ENCODE results near the gene TRPM3.

The TRPM3 gene

DNA sequence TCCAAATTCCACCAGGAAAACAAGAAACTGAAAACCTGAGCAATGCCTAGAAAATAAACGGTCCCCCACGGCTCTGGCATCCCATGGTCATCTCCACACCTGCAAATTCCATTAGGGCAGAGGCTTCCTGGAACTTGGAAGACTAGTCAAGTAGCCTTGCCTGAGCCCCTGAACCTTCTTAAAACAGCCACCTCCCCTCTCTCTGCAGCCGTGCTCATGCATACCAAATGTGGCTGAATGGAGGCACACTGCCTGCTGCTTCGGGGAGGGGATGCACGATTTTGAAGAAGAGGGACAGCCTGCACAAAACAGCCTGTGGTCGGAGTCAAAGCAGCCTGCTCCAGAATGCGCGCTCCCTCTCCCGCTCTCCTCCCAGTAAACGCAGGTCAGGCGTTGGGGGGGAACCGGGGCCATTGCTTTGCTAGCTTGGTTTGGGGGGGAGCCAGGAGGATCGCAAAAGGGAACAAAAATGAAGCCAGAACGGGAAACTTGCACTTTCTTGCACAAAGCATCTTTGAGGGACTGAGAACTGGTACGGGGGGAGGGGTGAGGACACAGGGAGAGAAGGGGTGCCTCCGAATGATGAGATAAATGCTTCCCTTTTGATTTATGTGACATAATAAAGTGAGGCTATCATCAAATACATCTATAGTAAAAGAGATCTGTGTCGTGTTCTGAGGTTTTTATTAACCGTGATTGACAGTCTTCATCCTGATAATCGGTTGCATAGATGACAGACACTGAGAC, at the start of gene TRPM3:
TSS of gene TRPM3 (minus strand) at position 347 of the 747 bp plus-strand sequence. CDS start at position 80, 267 bp downstream.
- no peak for DNase-seq

GRCh38 chr9:71168418-71168817, 47.0 kb upstream of the TRPM3 start:
- DNase-seq: no peak

DNA sequence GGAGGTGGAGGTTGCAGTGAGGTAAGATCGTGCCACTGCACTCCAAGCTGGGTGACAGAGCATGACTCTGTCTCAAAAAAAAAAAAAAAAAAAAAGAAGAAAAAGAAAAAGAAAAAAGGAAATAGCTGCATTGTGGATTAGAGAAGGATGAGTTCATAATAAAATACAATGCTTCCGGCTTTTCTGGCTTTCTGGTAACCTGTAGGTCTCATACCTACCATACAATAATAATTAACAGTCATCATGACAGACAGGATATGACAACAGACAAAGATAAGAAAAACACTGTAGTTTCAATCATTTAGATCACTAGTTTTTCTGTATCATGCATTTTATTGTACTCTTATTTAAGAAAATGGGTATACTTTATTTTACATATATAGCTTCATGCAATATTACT, 40.7 kb upstream of the TRPM3 start:
- DNase-seq: no peak

DNA sequence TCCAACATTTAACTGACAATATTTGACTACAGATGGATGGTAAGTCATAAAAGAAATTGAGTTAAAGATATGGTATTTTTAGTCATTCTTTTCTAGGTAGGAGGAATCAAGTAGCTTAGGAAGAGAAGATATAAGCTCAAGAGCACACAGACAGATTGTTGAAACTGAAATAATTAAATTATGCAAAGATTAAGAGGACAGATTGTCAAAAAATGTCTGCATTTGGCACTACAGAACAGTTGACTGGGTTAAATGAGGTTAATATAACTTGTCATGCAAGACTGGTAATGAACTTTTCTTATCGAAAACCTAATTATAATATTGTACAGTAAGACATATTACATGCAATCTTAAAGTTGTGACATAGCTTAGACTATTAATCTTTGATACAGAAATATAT, 36.3 kb upstream of the TRPM3 start:
- DNase-seq: no peak

GRCh38 chr9:71147368-71147767, 25.9 kb upstream of the TRPM3 start:
- DNase-seq: no peak

GRCh38 chr9:71146511-71146910, 25.1 kb upstream of the TRPM3 start:
- no peak for DNase-seq

DNA sequence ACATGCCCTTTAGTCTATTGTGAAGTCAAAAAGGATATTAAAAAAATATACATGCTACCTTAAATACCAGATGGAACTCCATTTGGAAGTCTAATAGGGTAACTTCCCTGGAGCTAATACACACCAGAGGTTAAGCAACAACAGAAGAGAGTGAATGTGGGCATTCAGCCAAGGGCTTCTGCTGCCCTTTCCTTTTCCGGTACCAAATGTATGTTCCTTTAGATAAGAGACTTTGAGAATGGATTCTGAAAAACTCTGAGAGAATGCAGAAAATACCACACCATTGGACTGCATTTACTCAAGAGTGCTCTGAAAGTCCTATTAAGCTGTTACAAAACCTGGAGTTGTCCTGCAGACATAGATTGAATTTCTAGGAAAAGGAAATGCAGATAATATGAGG, 23.8 kb upstream of the TRPM3 start:
- no peak for DNase-seq

GRCh38 chr9:71144495-71144894, 23.1 kb upstream of the TRPM3 start:
- no peak for DNase-seq

DNA sequence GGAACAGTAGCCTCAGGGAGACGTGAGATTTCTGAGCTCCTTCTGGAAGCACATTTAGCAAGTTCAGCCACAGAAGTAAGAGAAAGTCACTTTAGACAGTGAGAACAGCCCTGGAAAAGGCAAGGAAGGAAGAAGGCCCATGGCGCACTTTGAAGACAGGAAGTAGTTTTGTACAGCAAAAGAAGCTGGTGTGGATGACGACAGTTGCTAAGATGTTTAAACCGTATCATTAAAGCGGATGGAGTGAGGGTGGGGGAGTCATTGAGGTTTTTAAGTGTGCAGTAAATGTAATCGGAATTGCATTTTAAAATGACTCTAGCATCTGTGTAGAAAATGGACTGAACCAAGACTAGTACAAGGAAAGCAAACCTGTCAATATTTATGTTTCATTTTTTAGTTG, 15.3 kb upstream of the TRPM3 start:
- no peak for DNase-seq

- DNase-seq: no peak
Observed at GRCh38 chr9:71131145-71131544, 9.7 kb upstream of the TRPM3 start.

GRCh38 chr9:71130521-71130920, 9.1 kb upstream of the TRPM3 start:
- DNase-seq: no peak

- no peak for DNase-seq
Observed at GRCh38 chr9:71128796-71129195, 7.4 kb upstream of the TRPM3 start.

GRCh38 chr9:71127301-71127700, 5.9 kb upstream of the TRPM3 start:
- no peak for DNase-seq

DNA sequence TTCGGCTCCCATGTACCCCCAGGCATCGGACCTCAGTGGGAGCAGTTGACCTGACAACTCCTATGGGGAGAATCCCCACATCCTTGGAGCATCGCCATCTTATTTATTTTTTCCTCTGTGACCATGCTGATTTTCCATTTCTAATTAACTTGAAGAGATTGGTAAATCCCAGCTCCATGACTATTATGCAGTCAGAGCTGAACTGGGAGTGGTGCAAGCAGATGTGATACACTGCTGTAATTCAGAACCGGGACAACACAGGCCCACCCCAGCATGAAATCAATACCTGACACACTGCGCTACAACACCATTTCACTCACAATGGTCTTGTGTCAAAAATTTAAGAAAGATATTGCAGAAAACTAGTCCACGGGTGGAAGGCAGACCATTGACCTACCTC, 1.0 kb upstream of the TRPM3 start:
- DNase-seq: no peak

- no peak for DNase-seq
Observed at GRCh38 chr9:71122022-71122275, 528 bp upstream of the TRPM3 start.

DNA sequence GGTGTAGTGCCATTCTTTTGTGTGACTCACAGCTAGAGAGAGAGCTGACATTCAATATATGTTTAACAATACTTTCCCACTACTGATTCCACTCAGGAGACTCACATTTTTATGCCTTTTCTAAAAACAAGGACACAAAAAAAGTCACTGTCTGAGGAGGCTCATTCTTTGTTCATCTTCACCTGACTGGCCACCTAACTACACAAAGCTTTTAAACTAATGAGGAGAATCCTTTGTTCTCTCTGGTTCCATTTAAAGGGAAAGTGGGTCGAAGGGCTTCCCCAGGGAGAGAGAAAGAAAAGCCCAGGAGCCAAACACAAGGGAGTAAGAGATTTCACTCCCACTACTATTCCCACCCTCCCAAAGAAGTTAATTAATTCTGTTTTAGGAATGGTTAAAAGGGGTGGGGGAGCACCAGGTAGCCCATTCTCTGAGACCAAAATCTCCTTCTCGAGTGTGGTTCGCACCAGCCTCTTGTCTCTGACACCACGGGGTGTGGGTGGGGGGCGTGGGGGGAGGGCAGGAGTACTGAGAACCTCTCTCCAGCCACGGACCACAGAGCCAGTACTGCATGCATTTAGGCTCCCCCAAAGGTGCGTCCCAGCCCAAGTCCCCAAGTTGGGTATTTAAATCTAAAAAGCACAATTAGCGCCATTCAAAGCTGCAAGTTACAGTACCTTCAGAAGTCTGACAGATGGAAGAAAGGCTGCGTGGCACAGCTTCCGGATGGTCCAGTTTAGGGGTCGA, 747 bp downstream of the TRPM3 start:
- DNase-seq: no peak

DNA sequence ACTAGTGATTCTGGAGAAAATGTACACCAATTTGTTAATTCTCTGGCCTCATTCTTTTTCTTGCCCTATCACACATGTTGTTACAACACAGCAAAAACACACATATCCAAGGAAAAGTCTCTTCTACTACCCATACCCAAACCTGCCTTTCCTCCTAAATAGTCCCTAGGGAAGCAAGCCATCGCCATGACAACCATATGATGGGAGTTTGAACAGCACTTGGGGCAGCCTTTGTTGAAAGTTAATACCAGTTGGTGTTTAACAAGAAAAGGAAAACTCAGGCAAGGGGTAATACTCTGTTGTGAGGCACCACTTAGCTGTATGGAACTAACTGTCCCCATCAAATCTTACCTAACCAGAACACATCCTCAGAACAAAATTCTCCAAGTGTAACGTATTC, 1.7 kb downstream of the TRPM3 start:
- DNase-seq: no peak

DNA sequence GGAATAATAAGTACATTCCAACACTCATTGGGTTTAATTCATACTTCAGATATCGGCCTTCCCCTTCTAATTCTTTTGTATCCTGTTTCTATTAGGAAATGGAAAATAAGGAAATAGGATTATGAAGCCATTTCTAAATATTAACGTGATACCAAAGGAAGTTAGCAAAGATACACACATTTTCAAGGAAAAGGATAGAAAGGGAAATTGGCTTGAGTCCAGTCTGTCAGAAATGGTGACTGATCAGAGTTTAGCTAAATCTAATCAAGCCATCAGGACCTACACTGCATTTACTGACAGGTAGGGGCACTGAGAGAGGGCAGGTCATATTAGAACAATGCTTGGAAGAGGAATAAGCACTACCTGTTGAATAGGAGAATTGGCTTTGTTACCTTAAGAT, 3.1 kb downstream of the TRPM3 start:
- DNase-seq: no peak

- no peak for DNase-seq
Observed at GRCh38 chr9:71115448-71115975, 5.9 kb downstream of the TRPM3 start.

DNA sequence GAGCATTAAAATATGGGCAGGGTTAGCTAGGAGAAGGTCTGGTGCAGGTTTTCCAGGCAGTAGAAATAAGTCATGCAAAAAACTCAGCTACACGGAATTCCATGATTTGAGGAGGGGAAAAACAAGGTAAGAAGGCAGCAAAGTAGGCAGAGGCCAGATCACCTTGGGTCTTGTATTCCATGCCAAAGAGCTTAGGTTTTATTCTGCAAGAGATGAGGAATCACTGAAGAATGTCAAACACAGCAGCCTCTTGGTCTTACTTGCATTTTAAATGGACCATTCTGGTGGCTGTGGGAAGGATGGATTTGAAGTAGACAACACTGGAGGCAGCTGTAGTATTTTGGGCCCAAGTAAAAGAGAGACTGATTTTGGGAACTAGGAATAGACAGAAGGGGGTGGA, 8.6 kb downstream of the TRPM3 start:
- DNase-seq: no peak

GRCh38 chr9:71108937-71109336, 12.5 kb downstream of the TRPM3 start:
- DNase-seq: no peak

DNA sequence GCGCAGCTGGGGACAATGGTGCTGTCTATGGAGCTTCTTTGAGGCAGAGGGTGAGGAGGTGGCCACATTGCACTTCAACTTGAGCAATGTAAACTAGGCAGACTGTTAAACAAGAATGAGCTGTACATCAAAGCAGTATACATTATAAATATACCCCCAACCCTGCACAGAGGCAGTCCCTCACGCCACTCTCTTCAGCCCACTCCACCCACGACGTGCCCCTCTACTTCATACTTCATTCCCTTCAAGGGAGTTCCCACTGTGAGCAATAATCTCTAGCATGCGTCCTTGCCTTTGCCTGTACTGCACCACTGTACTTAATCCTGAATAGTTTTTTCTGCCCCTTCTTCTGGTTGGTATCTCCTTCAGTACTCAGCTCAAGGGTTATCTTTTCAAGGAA, 14.4 kb downstream of the TRPM3 start:
- DNase-seq: no peak

- DNase-seq: no peak
Observed at GRCh38 chr9:71105192-71105591, 16.2 kb downstream of the TRPM3 start.

GRCh38 chr9:71098801-71099200, 22.6 kb downstream of the TRPM3 start:
- no peak for DNase-seq

- DNase-seq: no peak
Observed at GRCh38 chr9:71097671-71098070, 23.8 kb downstream of the TRPM3 start.

Measured in NCI-H1048 (cell line).